Body of pancreas (tissue), 4 donors: ENCODE data around the gene UGGT2.
"Not testable (repeated sequence)": the region's sequence is repeated elsewhere in the genome, so short reads cannot be mapped to it uniquely, and the experiment has no call there.

Source experiments
- POLR2A ChIP-seq, 3 donors: fragments of 450-650 bp; IDR thresholded peaks; one replicate each; pipeline ENCODE4 v1.6.1; 2016; ENCODE audit warnings: antibody characterized with exemption in 3 of 3, mild to moderate bottlenecking in 2 of 3
- TF ChIP-seq, protein P1 (sequence below), 7 experiments: fragments of 450-650 bp in 4 of 7; fragments of 200-600 bp in 3 of 7; sonication (generic) in 3 of 7; IDR thresholded peaks; one replicate each; pipeline ENCODE4 v1.5.1; 2016 to 2019; ENCODE audit warnings: antibody characterized with exemption in 7 of 7

DNA sequence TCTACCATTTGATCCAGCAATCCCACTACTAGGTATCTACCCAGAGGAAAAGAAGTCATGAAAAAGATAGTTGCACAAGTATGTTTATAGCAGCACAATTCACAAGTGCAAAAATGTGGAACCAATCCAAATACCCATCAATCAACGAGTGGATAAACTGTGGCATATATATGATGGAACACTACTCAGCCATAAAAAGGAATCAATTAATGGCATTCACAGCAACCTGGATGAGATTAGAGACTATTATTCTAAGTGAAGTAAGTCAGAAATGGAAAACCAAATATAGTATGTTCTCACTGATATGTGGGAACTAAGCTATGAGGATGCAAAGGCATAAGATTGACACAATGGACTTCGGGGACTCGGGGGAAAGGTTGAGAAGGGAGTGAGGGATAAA is 1.3 kb downstream of the UGGT2 start:
- TF ChIP-seq, protein P1, sequence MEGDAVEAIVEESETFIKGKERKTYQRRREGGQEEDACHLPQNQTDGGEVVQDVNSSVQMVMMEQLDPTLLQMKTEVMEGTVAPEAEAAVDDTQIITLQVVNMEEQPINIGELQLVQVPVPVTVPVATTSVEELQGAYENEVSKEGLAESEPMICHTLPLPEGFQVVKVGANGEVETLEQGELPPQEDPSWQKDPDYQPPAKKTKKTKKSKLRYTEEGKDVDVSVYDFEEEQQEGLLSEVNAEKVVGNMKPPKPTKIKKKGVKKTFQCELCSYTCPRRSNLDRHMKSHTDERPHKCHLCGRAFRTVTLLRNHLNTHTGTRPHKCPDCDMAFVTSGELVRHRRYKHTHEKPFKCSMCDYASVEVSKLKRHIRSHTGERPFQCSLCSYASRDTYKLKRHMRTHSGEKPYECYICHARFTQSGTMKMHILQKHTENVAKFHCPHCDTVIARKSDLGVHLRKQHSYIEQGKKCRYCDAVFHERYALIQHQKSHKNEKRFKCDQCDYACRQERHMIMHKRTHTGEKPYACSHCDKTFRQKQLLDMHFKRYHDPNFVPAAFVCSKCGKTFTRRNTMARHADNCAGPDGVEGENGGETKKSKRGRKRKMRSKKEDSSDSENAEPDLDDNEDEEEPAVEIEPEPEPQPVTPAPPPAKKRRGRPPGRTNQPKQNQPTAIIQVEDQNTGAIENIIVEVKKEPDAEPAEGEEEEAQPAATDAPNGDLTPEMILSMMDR (IDR thresholded peaks at IDR 0.05) = not testable (repeated sequence)
- TF ChIP-seq POLR2A (IDR thresholded peaks at IDR 0.05) = not testable (repeated sequence)
